Endodermal cell (in vitro differentiated cells): Measurements from ENCODE around the gene IQCE. TPM values are rescaled to one million over a fixed set of nuclear protein-coding genes. Genes with fewer than 3 reads are reported as not detected.

Experiments
- DNase-seq: peaks from one replicate; pipeline ENCODE4 v3.0.0-alpha.2; 2017
- H3K27ac ChIP-seq: 2 replicates; pipeline ENCODE4 v1.5.1; 2013; ENCODE audit warnings: mild to moderate bottlenecking, low read depth, low read length, moderate library complexity
- H3K27me3 ChIP-seq: 2 replicates; pipeline ENCODE4 v1.6.1; 2013; ENCODE audit warnings: mild to moderate bottlenecking, low read length, moderate library complexity; ENCODE audit not compliant: insufficient read depth, control insufficient read depth, poor library complexity, severe bottlenecking
- H3K36me3 ChIP-seq: 2 replicates; pipeline ENCODE4 v1.7.0; 2013; ENCODE audit warnings: mild to moderate bottlenecking, low read length, moderate library complexity; ENCODE audit not compliant: control insufficient read depth, insufficient read depth
- H3K4me1 ChIP-seq: one replicate; pipeline ENCODE4 v1.7.0; 2013; ENCODE audit warnings: low read length; ENCODE audit not compliant: control insufficient read depth, insufficient read depth
- H3K4me3 ChIP-seq: 2 replicates; pipeline ENCODE4 v1.5.1; 2013; ENCODE audit warnings: mild to moderate bottlenecking, low read length, moderate library complexity
- H3K9ac ChIP-seq: 2 replicates; pipeline ENCODE4 v1.6.1; 2013; ENCODE audit warnings: mild to moderate bottlenecking, low read length, moderate library complexity; ENCODE audit not compliant: poor library complexity, severe bottlenecking; ENCODE audit errors: extremely low read depth
- H3K9me3 ChIP-seq: 2 replicates; pipeline ENCODE4 v1.6.1; 2013; ENCODE audit warnings: mild to moderate bottlenecking, low read length, moderate library complexity; ENCODE audit not compliant: control insufficient read depth
- H3K27ac Mint-ChIP-seq: 2 replicates; pipeline ENCODE4 v1.8.0; 2020; ENCODE audit warnings: mixed read lengths
- H3K27me3 Mint-ChIP-seq: 2 replicates; pipeline ENCODE4 v1.8.0; 2021; ENCODE audit warnings: mild to moderate bottlenecking, mixed read lengths; ENCODE audit not compliant: insufficient read depth
- H3K36me3 Mint-ChIP-seq: 2 replicates; pipeline ENCODE4 v1.8.0; 2020; ENCODE audit warnings: low read depth, mixed read lengths
- H3K4me1 Mint-ChIP-seq: 2 replicates; pipeline ENCODE4 v1.8.0; 2020; ENCODE audit warnings: mixed read lengths
- H3K4me3 Mint-ChIP-seq: 2 replicates; pipeline ENCODE4 v1.8.0; 2020; ENCODE audit warnings: mild to moderate bottlenecking, moderate library complexity, mixed read lengths
- H3K9me3 Mint-ChIP-seq: 2 replicates; pipeline ENCODE4 v1.8.0; 2020; ENCODE audit warnings: mild to moderate bottlenecking, mixed read lengths
- WGBS, 2 experiments: methylation state at CpG; one replicate each; pipeline versions ENCODE4 v1.1.5 to v1.1.7; 2013; ENCODE audit warnings: missing lambda C conversion rate in 2 of 2, mixed read lengths in 1 of 2; ENCODE audit not compliant: insufficient coverage in 1 of 2, insufficient read length in 1 of 2; 5-methylcytosine and 5-hydroxymethylcytosine counted together
- total RNA-seq, 2 donors: library from RNA; stranded (reverse); fragmentation: NEBNext Ultra II Directional in 1 of 2; extraction: Animal tissue kit (Norgen Biotek cat#: 25700) in 1 of 2; gene quantifications; 2 replicates in 1 of 2; 3 replicates in 1 of 2; pipeline ENCODE4 v1.2.1, GENCODE V29; 2021
- TF ChIP-seq, protein P1 (sequence below): fragments of 200-600 bp; sonication (generic); conservative IDR thresholded peaks from 2 replicates; pipeline ENCODE4 v1.5.0; 2021; ENCODE audit warnings: antibody characterized with exemption, mild to moderate bottlenecking

Gene IQCE
- total RNA-seq, 2 donors from 2014 or later = 15.4 to 20.8 TPM

- Histone ChIP-seq H3K27me3 (no peaks in the 10 kb centered on the region), H3K9me3 (no peaks in the 10 kb centered on the region), H3K4me1 (no peaks in the 10 kb centered on the region), H3K36me3 (peaks cover 13% of the 10 kb centered on the region), H3K27ac (no peak overlapping the region), H3K9ac (no peak overlapping the region), H3K4me3 (no peak overlapping the region)
- Mint-ChIP-seq H3K27ac (no peak overlapping the region), H3K27me3 (no peaks in the 10 kb centered on the region), H3K36me3 (peaks cover 26% of the 10 kb centered on the region), H3K9me3 (no peaks in the 10 kb centered on the region), H3K4me1 (no peaks in the 10 kb centered on the region), H3K4me3 (no peak overlapping the region)
- TF ChIP-seq, protein P1, sequence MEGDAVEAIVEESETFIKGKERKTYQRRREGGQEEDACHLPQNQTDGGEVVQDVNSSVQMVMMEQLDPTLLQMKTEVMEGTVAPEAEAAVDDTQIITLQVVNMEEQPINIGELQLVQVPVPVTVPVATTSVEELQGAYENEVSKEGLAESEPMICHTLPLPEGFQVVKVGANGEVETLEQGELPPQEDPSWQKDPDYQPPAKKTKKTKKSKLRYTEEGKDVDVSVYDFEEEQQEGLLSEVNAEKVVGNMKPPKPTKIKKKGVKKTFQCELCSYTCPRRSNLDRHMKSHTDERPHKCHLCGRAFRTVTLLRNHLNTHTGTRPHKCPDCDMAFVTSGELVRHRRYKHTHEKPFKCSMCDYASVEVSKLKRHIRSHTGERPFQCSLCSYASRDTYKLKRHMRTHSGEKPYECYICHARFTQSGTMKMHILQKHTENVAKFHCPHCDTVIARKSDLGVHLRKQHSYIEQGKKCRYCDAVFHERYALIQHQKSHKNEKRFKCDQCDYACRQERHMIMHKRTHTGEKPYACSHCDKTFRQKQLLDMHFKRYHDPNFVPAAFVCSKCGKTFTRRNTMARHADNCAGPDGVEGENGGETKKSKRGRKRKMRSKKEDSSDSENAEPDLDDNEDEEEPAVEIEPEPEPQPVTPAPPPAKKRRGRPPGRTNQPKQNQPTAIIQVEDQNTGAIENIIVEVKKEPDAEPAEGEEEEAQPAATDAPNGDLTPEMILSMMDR = no peak
- no peak for DNase-seq
- 93% methylated on average over 2 of the region's 2 CpGs; no CpG with 5 or more reads in 1 of the 2 experiments for WGBS, 2 experiments
Measured at GRCh38 chr7:2657208-2657607, 98.4 kb downstream of the IQCE start.

GRCh38 chr7:2657920-2658671 is 99.3 kb downstream of the IQCE start:
- DNase-seq = no peak
- H3K9me3 Mint-ChIP-seq = no peaks in the 10 kb centered on the region
- no peak overlapping the region for H3K4me3 Mint-ChIP-seq
- no peak overlapping the region for H3K27ac Mint-ChIP-seq
- Histone ChIP-seq H3K36me3 (peaks cover 13% of the 10 kb centered on the region), H3K27ac (no peak overlapping the region), H3K4me1 (no peaks in the 10 kb centered on the region), H3K9me3 (no peaks in the 10 kb centered on the region), H3K27me3 (no peaks in the 10 kb centered on the region), H3K4me3 (no peak overlapping the region), H3K9ac (no peak overlapping the region)
- 95 to 97% methylated on average over 25 to 33 of the region's 33 CpGs for WGBS, 2 experiments
- TF ChIP-seq, protein P1 = no peak
- H3K4me1 Mint-ChIP-seq = no peaks in the 10 kb centered on the region
- peaks cover 19% of the 10 kb centered on the region for H3K36me3 Mint-ChIP-seq
- no peaks in the 10 kb centered on the region for H3K27me3 Mint-ChIP-seq

DNA sequence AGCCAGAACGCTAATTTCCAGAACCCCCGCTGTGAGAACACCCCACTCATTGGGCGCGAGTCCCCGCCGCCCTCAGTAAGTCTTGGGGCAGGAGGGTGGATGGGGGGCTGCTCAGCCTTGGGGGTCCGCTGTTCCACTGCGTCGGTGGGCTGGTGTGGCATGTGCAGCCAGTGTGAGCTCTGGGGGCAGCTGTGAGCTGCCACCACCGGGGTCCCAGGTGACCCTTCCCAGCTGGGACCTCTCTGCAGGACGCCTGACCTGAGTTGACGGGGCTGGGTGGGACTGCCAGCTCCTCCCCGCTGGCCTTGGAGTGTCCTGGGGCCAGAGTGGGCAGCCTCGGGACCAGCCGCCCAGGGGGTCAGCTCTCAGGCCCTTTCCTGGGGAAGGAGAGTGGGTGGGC is 100.2 kb downstream of the IQCE start:
- no peak overlapping the region for H3K4me3 ChIP-seq
- Mint-ChIP-seq H3K36me3 (peaks cover 17% of the 10 kb centered on the region), H3K27me3 (no peaks in the 10 kb centered on the region), H3K4me3 (no peak overlapping the region), H3K27ac (no peak overlapping the region), H3K9me3 (no peaks in the 10 kb centered on the region), H3K4me1 (no peaks in the 10 kb centered on the region)
- no peak for DNase-seq
- H3K36me3 ChIP-seq = peaks cover 11% of the 10 kb centered on the region
- no peaks in the 10 kb centered on the region for H3K27me3 ChIP-seq
- no peak overlapping the region for H3K9ac ChIP-seq
- 91 to 100% methylated on average over 1 to 15 of the region's 15 CpGs for WGBS, 2 experiments
- no peaks in the 10 kb centered on the region for H3K9me3 ChIP-seq
- TF ChIP-seq, protein P1 = no peak
- H3K4me1 ChIP-seq = no peaks in the 10 kb centered on the region
- no peak overlapping the region for H3K27ac ChIP-seq
